Measurements from ENCODE around the gene FCAMR.

The FCAMR gene

DNA sequence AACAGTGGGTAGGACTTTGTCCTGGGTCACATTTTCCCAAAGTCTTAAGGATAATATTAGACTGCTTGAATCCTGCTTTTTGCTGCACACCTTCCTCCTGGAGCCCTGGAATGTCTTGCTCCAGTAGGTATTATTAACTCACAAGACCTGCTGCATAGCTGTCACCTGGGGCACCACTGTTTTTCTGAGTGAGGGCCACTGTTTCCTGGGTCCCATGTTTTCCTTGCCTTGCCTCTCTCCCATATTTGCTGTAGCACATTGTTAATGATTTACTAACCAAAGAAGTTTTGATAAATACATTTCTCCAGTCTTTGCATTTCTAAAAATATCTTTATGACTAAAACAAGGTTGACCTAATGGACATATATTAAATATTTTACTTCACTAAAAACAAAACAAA is 22.5 kb upstream of the FCAMR start:
- no peak for DNase-seq (ENCODE audit: low read depth)

DNA sequence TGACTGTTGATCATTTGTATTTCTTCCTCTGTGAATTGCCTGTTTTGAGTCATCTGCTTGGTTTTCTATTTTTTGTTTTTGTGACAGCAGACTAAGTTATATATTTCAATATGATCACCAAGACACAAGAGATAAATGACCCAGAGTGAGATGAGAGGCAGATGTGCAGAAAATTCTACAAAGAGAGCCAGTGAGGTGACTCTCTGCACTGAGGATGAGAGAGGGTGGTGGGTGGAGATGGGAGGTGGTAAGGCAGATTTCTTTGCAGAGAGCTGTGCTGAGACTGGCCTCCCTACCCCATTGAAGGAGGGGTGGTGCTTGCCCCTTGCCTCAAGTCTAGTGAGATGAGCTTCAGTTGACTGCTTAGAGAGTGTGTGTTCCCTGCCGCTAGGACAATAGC is 17.6 kb upstream of the FCAMR start:
- DNase-seq (ENCODE audit: low read depth) = no peak

DNA sequence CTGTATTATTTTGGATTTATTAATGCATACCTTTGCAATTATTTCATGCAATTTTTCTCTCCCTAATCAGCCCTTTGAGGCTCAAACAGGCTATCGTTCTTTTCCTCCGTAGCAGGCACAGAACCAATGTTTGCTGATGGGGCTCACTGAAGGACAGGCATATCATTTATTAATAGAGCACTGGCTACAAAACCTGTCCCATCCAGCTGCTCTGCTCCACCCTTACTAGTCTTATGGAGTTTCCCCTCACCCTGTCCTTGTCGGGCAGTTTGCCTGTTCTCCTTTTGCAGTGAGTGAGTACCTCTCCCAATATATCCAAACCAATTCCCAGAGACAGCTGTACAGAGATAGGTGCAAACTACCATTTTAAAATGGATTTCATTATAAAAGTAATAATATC is 16.6 kb upstream of the FCAMR start:
- DNase-seq (ENCODE audit: low read depth) = no peak

DNA sequence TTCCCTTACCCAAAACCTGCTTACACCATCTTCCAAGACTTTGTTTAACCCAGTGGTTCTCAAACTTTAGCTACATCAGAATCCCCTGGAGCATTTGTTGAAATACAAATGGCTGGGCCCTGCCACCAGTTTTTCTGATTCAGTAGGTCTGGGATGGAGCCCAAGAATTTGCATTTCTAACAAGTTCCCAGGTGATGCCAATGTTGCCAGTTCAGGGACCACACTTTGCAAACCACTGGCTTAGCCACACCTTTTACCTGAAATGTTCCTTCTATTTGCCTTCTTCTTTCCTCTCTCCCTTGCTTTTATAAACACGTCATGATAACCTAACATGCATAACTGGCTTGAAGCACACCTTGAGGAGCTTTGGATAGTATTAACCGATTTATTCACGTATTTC is 16.1 kb upstream of the FCAMR start:
- DNase-seq (ENCODE audit: low read depth) = no peak

DNA sequence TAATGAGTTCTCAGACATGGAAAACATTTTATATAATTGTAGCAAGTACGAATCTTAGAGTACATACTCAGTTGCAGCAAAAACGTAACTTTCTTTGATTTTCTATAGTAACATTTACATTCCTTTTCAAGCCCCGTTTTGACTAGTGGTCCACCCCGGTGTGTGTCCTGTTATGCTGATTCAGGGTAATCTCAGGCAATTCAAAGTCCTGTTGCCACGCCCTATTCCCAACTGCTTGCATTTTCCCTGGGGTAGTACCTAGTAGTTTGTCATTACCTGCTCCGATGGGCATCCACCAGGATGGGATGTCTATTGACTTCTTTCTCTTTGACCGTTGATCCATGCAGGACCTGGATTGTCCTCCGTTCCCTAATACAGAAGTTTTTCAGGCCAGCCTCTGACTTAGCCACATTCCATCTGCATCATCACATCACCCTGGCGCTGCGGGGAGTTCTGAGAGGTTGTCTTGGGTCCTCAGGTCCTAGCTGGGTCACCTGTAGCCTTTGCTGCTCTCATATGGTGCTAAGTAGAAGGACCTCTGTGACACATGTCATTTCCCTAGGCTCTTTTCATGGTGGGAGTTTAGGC is 15.0 kb upstream of the FCAMR start:
- DNase-seq (ENCODE audit: low read depth) = no peak

DNA sequence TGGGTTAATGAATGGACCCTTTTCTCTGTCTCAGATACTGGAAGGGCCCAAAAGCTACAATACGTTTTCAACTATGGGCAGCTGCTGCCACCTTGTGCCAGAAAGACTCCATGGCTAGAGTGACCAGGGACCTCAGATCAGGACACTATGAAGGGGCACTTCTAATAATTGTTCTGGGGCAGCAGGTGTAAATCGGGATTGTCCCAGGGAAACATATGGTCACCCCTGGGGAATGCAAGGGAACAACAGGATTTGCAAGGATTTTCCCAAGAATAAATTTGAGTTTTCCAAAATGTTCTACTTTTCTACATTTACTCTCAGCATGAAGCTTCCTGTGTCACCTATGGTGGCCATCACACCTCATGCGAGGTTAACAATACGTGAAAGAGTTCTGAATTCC is 12.0 kb upstream of the FCAMR start:
- peak; percentile 45 for DNase-seq (ENCODE audit: low read depth)

DNA sequence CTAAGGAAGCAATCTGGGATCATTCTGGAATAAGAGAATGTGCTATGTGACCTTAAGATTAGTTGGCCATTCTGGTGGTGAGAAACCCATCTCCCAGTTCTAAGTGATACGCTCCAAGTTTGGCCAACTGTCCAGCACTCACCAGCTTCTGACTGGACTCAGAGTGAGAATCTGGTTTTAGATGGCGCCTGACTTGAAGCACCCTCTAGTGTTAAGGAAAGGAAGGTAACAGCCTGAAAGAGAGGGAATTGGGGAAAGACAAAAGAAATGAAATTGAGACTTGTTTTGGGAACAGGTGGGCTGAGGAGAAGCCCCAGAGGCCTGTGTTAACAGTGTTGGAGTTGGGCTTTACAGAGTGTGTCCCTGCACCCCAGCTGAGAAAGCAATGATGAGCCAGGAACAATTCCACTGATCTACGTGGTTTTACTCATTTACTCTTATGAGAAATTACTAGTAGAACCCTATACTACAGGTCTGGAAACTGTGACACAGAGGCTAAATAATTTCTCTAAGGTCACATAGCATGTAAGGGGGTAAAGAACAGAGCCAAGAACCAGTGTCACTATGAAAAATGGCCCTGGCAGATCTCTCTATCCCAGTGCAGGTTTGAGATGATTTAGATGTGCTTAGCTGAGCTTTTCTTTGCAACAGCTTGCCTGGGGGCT is 9.3 kb upstream of the FCAMR start:
- no peak for DNase-seq (ENCODE audit: low read depth)

DNA sequence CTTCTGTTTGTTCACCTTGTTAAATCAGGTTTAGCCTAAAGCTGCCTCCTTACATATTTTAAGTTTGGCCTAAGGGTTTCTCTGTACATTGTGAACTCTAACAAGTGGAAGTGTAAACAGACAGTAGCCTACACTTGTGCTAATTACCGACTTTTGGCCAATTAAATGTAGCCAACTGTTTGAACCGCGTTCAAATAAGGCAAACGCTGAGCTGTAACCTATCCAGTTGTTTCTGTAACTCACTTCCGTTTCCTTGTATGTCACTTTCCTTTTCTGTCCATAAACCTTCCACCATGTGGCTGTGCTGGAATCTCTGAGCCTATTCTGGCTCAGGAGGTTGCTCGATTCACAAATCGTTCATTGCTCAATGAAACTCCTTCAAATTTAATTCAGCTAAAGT is 8.0 kb upstream of the FCAMR start:
- no peak for DNase-seq (ENCODE audit: low read depth)

DNA sequence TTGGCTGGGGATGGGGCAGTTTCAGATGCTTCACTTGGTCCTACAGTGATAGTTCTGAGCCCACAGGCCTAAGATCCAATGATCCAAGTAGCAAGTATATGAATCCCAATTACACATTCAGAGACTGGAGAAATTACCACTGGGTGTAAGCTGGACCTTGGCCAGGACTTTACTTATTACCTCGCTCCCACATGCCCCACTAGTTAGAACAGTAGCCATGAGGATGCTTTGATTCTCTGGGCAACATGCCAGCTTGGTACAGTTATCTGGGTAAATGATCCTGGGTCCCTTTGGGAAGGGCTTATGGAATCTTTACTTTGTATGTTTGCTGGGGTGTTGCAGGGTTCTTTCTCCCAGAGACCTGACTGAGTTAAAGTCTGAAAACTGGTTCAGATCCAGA is 5.0 kb upstream of the FCAMR start:
- DNase-seq (ENCODE audit: low read depth) = no peak

DNA sequence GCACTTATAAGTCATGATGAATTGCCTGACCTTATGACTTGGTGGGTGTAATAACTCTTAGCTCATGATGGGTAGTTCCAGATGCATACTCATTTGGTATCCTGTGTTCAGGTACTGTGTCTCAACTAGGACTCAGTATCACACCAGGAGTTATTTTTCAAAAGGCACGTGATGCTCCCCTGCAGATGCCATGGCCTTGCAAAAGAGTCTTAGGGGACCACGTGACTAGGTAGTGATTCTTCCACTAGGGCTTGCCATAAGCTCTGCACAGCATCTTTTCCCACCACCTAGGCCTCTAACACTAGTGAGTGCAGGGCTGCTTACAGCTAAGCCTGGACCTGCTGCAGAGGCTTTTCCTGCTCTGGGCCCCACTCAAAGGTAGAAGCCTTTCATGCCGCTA is 3.9 kb upstream of the FCAMR start:
- DNase-seq (ENCODE audit: low read depth) = no peak

DNA sequence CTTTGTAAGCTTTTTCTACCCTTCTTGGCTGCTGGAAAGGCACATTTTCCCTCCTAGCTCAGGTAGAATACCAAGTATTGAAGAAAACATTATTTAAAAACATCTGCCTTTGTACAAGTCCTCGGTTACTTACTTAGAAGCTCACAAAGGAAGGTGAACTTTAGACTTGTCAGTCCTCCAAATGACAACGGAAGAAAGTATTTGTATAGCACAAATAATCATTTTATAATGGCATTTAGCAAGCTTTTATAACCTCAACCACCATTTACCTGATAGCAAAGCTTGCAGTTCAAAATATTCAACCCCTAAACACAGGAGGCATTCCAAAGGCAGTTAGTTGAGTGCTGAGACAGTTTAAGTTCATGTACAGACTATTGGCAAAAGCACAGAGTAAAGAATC is 2.5 kb upstream of the FCAMR start:
- DNase-seq (ENCODE audit: low read depth) = no peak

DNA sequence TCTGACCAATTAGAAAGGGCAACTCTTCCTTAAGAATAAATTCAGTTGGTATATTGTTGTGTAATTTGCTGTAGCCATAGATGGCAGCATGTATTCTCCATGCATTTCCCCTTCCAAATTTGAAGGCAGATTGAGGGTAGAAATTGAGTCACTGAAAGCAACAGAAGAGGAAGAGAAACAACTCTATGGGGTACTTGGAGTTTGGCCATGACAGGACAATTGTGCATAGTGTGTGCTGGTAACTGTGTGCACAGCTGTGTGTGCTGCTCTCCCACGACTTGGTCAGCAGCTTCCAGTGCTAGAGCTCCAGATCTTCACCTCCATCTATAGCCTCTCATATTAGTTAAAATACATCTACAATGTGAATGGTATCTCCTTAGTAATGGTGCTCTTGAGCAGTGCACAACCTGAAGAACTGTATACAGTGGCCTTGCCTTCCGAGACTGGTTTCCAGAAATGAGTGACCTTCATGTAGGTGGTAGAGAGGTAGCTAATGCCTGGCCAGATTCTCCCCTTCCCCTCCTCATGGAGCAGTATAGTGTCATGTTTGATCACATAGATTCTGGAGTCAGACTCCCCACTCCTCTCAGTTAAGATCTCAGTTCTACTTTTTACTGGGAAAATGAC is 882 bp upstream of the FCAMR start:
- no peak for DNase-seq (ENCODE audit: low read depth)

DNA sequence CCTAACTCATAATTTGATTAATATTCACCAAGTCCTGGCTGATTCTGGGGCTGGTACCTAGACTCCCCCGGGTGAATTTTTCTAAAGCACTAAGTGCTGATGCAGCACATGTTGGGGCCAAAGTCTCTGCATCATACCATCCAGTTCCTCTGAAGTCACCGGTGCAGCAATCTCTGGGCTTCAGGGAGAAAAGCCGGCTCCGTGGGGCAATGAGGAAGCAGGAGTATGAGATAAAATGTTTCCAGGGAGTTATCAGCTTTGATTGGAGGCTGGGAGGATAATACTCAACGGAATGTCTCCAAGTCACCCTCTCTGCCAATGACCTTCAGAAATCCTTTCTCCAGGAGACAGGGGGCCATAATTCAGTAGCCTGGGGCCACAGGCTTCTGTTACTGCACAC is 1.2 kb downstream of the FCAMR start:
- no peak for DNase-seq (ENCODE audit: low read depth)

DNA sequence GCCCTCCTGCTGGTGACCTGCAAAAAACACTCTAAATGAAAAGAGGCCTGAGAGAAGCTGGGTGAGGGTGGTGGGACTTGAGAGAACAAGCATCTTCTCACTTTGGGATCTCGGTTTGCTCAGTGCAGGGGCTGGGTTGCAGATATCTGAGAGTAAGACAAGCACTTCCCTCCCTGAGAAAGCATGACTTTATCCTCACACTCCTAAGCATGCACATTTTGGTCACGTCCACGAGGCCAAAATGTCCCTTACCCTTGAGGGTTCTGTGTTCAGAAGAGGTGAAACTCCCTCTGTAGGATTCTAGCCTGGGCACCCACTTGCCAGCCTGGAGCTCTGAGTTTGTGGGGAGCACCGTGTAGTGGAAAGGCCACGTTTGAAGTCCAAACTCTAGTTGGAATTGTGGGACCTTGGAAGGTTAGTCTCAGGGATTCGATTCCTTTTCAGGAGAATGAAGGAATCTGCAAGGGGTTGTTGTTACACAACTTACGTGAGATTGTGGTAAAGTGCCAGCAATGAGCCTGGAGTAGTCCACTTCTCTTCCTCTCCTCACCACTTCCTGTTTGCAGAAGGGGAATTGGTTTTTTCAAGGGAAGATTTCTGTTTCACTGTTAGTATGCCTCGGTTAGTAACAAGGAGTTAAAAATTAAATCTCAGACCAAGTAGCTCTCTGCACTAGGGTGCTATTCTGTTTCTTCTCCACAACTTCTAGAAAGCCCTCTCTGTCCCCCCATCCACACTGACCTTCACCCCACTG is 3.0 kb downstream of the FCAMR start:
- no peak for DNase-seq (ENCODE audit: low read depth)

DNA sequence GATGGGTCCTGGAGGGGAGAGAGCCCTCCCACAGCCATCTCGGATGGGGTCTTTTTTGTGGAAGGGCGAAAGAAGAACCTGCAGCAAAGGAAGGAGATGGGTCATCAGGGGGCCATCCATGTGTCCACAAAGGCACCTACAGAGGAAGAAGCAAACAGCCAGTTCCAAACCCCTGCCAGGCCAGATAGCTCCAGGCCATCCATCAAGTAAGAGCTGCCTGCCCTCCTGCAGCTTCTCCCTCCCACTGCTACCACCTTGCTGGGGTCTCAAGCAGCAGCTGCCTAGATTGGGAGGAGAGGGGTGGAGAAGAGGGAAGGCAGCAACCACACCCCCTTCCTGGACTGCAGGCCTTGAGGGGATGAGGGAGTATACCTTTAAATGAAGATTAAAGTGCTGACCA is 4.5 kb downstream of the FCAMR start:
- DNase-seq (ENCODE audit: low read depth) = no peak

DNA sequence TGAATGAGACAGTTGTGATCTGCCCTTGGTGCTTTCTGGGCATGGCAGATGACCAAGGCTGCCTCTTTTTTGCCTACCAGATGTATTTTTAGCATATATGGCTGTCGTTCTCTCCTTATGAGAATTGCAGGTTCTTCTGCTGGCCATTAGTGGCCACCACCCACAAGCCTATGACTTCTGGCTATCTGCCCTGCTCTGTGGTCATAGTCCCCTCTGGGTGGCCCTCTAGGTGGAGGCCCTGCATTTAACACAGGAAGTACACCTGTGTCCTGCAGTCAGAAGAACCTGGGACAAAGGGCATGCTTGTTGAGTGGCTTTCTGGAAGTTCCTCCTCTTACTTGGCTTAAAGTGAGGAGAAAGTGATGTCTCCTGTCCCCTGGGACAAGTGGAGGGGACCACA is 6.5 kb downstream of the FCAMR start:
- no peak for DNase-seq (ENCODE audit: low read depth)

DNA sequence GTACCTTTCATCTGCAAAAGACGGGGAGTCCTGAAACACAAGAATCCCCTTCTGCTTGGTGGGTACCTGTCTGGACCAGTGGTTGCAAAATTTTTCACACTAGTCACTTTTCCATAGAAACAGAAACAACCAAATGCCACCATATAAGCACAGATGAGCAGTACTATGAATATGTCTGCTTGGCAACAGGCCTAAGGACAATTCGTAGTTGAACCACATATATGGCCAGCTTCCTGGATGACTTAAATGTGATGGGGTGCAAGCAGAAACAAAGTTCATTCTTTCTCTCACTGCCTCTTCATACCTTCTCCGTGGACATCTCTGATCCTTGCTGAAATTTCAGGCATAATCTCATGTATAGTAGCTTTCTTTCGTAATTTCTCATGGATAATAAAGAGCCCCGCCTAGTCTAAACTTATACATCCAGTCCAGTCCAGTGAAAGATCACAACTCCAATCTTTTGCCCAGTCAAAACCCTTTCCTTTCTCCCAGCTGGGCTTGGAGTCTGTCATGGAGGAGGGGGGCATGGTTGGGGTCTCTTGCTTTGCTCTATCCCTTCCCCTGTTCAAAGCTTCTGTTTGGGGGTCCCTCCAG is 7.0 kb downstream of the FCAMR start:
- no peak for DNase-seq (ENCODE audit: low read depth)

DNA sequence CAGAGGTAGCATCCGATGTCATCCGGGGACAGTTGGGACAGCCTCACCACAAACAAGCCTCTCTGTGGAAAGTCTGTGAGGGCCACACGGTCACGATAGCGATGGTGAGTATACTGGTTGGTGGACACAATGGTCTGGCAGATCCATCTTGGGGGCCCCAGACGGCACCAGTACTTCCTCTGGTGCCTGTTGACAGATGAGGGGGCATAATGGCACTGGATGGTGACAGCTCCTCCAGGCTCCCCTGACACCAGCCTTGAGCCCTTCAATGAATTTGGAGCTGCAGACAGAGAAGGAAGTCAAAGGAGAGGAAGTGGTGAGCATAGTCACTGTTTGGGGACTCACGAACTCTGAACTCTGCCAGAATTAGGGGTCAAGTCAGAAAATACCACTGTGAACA is 8.0 kb downstream of the FCAMR start:
- DNase-seq (ENCODE audit: low read depth) = no peak

DNA sequence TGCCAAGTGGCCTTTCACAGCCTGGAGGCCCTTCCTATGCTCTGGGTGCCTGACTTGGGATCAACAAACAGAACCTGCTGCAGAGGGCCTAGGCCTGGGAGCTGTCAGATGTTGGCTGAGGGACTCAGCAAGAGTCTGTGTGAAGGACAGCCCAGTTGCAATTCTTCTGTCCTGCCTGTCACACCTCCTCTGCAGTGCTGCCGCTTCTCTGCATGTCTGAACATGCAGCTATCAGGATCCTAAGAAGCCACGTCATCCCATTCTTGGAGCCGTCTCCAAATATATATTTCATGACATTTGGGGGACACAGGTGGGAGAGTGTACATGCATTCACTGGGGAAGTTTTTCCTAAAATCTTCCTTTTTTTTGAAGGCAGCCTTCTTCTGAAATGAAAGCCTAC is 8.6 kb downstream of the FCAMR start:
- DNase-seq (ENCODE audit: low read depth) = no peak

DNA sequence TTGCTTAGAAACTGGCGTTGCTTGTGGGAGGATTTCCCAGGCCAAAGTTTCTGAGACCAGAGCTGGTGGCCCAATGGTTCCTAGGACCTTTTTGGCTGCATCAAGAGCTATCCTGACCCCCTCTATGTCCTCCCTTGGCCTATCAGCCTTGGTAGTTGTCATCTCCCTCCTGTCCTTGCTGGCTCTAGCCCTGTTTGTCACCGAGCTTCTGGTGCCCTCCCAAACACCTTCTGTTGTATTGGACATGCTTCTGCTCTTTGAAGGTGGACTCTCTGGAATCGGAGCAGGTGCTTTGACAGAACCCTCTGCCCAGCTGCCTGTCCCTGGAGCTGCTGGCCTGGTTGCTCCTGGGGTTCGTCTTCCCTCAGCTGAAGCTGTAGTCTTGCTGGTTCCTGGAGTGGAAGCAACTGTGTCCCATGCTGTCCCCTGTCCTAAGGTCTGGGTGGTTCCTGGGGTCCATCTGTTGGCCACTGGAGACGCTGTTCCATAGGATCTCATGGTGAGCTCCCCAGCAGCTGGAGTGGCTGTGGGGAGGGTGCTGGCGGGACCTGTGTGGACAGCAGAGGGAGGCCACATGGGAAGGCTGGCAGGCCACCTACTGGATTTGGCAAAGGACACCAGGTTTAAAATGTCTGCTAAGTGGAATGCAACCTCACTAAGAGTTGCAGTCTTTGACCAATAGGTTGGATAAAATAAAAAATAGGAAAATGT is 9.4 kb downstream of the FCAMR start:
- no peak for DNase-seq (ENCODE audit: low read depth)

DNA sequence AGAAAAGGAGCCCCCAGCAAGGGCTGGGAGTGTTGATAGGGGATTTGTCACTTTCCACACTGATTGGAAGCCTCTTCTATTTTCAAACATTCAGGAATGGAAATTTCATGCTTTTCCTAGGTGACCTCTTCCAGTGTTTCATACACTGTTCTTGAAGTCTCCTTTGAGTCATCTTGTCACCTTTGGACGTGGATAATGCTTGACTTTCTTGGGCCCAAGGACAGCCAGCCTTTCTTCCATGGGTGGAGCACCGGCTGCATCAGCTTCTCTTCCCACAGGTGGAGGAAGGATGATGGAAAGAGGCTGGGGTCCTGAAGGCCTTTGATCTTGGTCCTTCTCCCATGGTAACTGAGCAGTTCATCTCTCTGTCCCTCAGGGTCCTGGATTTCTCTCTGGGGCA is 12.1 kb downstream of the FCAMR start:
- DNase-seq (ENCODE audit: low read depth) = no peak

DNA sequence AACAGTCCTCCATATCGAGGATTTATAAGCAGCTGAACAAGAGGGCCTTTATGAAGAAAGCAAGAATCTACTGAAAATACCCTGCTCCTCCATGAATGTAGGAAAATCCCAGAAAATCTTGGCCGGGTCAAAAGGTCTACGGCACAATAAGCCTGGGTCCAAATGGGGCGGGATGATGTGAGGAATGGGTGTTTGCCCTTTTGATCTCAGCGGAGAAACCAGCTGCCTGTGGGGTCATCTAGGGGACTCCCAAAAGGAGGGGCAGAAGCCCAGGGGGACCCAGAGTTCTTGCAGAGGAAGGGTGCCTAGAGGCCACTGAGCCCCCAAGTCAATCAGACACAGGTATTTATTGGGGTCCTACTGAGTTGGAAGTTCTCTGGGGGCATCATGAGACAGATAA is 12.6 kb downstream of the FCAMR start:
- DNase-seq (ENCODE audit: low read depth) = no peak
